Measurements from ENCODE around the gene HEPHL1. TPM values are rescaled to one million over a fixed set of nuclear protein-coding genes. Genes with fewer than 3 reads are reported as not detected.

Gene HEPHL1
- total RNA-seq, 4 donors from 2014 or later: not detected

- no peak for DNase-seq
- H3K27me3 ChIP-seq: no peaks in the 10 kb centered on the region
- H3K9me3 ChIP-seq: no peaks in the 10 kb centered on the region
- H3K4me3 ChIP-seq: no peak overlapping the region
- no peaks in the 10 kb centered on the region for H3K4me1 ChIP-seq
- intact Hi-C loops (cut with DNase I; ENCODE audit: low total_unique reads): no loop called here
- H3K36me3 ChIP-seq: no peaks in the 10 kb centered on the region
- no peak overlapping the region for H3K27ac ChIP-seq
- no peak for TF ChIP-seq POLR2A (IDR thresholded peaks at IDR 0.05)
- no peak for TF ChIP-seq CTCF (IDR thresholded peaks at IDR 0.05)
Observed at GRCh38 chr11:94141511-94142307, 120.6 kb downstream of the HEPHL1 start.

DNA sequence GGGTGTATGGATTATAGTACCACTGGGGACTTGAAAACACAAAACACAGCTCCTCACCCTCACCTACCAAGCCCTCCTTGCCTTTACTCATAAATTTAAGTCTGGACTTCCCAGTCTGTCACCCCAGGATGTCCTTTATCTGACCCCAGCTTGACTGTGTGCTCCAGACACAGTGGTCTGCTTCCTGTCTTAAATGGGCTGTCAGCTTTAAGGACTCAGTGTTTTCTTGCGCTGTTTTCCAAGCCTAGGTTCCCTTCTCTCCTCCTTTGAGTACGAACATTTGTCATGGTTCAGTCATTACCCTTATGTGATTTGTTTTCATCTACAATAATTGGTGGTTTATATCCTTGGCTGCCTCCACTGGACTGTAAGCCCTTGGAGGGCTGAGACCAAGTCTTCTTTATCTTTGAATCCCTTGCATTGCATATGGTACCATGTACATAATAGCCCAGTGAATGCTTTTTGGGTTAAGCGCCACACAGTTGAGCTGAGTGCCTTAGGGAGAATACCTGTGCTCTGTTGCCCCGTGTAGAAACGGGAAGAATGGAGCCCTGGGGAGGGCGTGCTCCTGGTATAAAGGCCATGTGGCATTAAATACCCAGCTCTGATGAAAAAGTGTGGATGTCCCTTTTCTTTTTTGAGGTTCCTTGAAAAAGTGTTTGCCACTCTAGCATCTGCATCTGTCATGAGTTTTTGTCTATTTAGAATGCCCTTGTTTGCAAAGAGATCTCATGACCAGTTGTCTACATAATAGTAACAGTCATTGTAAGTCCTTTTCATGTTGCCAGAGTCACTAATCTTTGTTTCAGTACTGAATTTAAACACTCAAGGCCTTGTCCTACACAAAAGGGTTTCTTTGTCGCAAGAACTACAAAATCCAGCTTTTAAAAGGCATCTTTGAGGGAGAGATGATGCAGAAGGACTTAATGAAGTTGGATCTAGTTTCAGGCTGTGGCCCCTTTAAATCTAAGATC, 121.4 kb downstream of the HEPHL1 start:
- Histone ChIP-seq H3K27me3 (no peaks in the 10 kb centered on the region), H3K4me1 (no peaks in the 10 kb centered on the region), H3K9me3 (no peaks in the 10 kb centered on the region), H3K27ac (no peak overlapping the region), H3K4me3 (no peak overlapping the region), H3K36me3 (no peaks in the 10 kb centered on the region)
- no peak for DNase-seq
- TF ChIP-seq CTCF (IDR thresholded peaks at IDR 0.05) (no peak), POLR2A (IDR thresholded peaks at IDR 0.05) (no peak)
- intact Hi-C loops (cut with DNase I; ENCODE audit: low total_unique reads): no loop called here

DNA sequence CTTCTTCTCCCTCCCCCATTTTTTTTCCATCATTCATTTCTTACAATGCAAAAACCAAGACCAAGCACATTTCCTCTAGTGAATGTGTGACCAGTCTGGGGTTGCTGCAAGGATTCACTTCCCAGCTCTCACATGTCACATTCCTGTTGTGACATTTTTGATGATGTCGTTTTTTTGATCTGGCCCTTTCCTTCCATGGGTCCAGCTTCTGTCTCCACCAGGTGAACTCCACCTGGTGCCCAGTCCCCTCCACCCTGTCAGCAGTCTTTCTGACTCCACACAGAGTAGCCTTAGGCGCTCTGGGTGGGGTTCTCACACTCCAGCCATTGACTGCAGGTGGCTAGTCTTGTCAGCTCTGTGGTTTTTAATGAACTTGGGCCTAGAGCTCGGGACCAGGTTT, 123.1 kb downstream of the HEPHL1 start:
- no peaks in the 10 kb centered on the region for H3K27me3 ChIP-seq
- H3K27ac ChIP-seq: no peak overlapping the region
- no peak overlapping the region for H3K4me3 ChIP-seq
- TF ChIP-seq CTCF (IDR thresholded peaks at IDR 0.05): no peak
- no peak for TF ChIP-seq POLR2A (IDR thresholded peaks at IDR 0.05)
- no peak for DNase-seq
- intact Hi-C loops (cut with DNase I; ENCODE audit: low total_unique reads): no loop called here
- no peaks in the 10 kb centered on the region for H3K9me3 ChIP-seq
- H3K36me3 ChIP-seq: no peaks in the 10 kb centered on the region
- H3K4me1 ChIP-seq: peaks cover 0 to 6% of the 10 kb centered on the region in 2 donors

DNA sequence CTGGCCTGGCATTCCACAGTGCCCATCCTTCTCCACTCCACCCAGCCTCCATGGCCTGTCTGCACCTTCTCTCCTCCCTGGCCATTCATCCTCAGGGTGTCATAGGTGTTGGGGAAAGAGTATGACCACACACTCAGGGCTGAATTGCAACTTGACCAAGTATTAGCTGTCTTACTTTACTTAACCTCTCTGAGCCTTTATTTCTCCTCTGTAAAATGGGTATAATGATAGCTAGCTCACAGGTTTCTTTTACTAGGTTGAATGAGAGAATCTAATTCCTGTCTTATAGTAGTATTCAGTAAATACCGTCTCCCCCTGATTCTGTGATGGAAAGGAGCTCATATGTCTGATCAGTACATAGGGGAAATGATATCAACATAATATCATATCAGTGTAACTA, 123.5 kb downstream of the HEPHL1 start:
- TF ChIP-seq CTCF (IDR thresholded peaks at IDR 0.05): no peak
- no peak for TF ChIP-seq POLR2A (IDR thresholded peaks at IDR 0.05)
- Histone ChIP-seq H3K36me3 (no peaks in the 10 kb centered on the region), H3K9me3 (no peaks in the 10 kb centered on the region), H3K27me3 (no peaks in the 10 kb centered on the region), H3K4me1 (peaks cover 0 to 6% of the 10 kb centered on the region in 2 donors), H3K27ac (no peak overlapping the region), H3K4me3 (no peak overlapping the region)
- no peak for DNase-seq
- intact Hi-C loops (cut with DNase I; ENCODE audit: low total_unique reads): no loop called here

GRCh38 chr11:94145431-94145830, 124.3 kb downstream of the HEPHL1 start:
- no peak overlapping the region for H3K27ac ChIP-seq
- H3K36me3 ChIP-seq: no peaks in the 10 kb centered on the region
- H3K27me3 ChIP-seq: no peaks in the 10 kb centered on the region
- H3K4me1 ChIP-seq: peaks cover 0 to 6% of the 10 kb centered on the region in 2 donors
- intact Hi-C loops (cut with DNase I; ENCODE audit: low total_unique reads): no loop called here
- H3K9me3 ChIP-seq: no peaks in the 10 kb centered on the region
- TF ChIP-seq CTCF (IDR thresholded peaks at IDR 0.05) (no peak), POLR2A (IDR thresholded peaks at IDR 0.05) (no peak)
- H3K4me3 ChIP-seq: no peak overlapping the region
- no peak for DNase-seq
